Measurements from ENCODE around the gene RPS10. TPM values are rescaled to one million over a fixed set of nuclear protein-coding genes. Genes with fewer than 3 reads are reported as not detected.
"Not testable (repeated sequence)": the region's sequence is repeated elsewhere in the genome, so short reads cannot be mapped to it uniquely, and the experiment has no call there.

Gene RPS10
- polyA plus RNA-seq, 1 donor (not counting 4 experiments of a cell fraction or from before 2014, with no cell fraction given): 2,818 TPM

DNA sequence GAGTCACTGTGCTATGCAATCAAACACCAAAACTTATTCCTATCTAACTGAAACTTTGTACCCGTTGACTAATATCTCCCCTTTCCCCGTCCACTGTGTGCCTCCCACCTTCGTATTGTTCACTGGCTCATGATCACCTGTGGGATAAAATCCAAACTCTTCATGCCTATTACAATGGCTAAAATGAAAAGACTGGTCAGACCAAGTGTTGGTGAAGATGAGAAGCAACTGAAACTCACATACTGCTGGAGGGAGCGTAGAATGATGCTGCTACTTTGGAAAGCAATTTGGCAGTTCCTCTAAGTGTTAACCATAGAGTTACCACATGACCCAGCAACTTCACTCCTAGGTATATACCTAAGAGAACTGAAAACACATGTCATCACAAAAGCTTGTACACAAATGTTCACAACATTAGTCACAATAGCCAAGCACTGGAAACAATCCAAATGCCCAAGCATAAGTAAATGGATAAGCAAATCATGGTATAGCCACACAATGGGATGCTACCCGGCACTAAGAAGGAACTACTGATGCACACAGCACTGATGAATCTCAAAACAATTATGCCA lies 13.1 kb downstream of the RPS10 start:
- H3K9me1 ChIP-seq (ENCODE audit: control insufficient read depth, extremely low read depth, insufficient read depth, low read length): no peaks in the 10 kb centered on the region
- H3K36me3 ChIP-seq (ENCODE audit: control insufficient read depth in 2 of 2, extremely low read depth in 1 of 2, insufficient read depth in 2 of 2, low read length in 2 of 2): peaks cover 12 to 24% of the 10 kb centered on the region in 2 experiments
- peaks cover 14% of the 10 kb centered on the region for H4K20me1 ChIP-seq (ENCODE audit: control insufficient read depth, extremely low read depth, insufficient read depth, low read length)
- dilution Hi-C loops (cut with MboI; ENCODE audit: extremely low pct_ligation_motif_present, low sequenced_read_pairs): no loop called here
- no peaks in the 10 kb centered on the region for H3K27me3 ChIP-seq (ENCODE audit: control insufficient read depth, extremely low read depth, insufficient read depth, low read length)
- H3K4me2 ChIP-seq (ENCODE audit: control insufficient read depth, extremely low read depth, insufficient read depth, low read depth, low read length): no peak overlapping the region
- TF ChIP-seq CTCF (optimal IDR thresholded peaks at IDR 0.05 in 1 of 3, IDR thresholded peaks at IDR 0.05 in 1 of 3, conservative IDR thresholded peaks at IDR 0.05 in 1 of 3; ENCODE audit: extremely low read depth in 1 of 3, insufficient read depth in 2 of 3, low read length in 3 of 3): no peak
- TF ChIP-seq EZH2 (IDR thresholded peaks at IDR 0.05; ENCODE audit: low read length): no peak
- no peak for DNase-seq (ENCODE audit: low read depth, low spot score)
- H3K9ac ChIP-seq (ENCODE audit: control insufficient read depth, extremely low read depth, insufficient read depth, low read length): no peak overlapping the region
- H3K9me3 ChIP-seq (ENCODE audit: control insufficient read depth, low read depth, low read length): no peaks in the 10 kb centered on the region
- H3K27ac ChIP-seq (ENCODE audit: control insufficient read depth, insufficient read depth, low read length): no peak overlapping the region
- H2AFZ ChIP-seq (ENCODE audit: control insufficient read depth, low read length): no peak overlapping the region
- H3K4me1 ChIP-seq (ENCODE audit: control insufficient read depth, extremely low read depth, insufficient read depth, low read length): peaks cover 9% of the 10 kb centered on the region
- H3K79me2 ChIP-seq (ENCODE audit: control insufficient read depth, insufficient read depth, low read length): no peaks in the 10 kb centered on the region
- no peak for FAIRE-seq
- no peak overlapping the region for H3K4me3 ChIP-seq (ENCODE audit: control insufficient read depth in 2 of 3, extremely low read depth in 1 of 3, insufficient read depth in 2 of 3, low read depth in 1 of 3, low read length in 3 of 3)

DNA sequence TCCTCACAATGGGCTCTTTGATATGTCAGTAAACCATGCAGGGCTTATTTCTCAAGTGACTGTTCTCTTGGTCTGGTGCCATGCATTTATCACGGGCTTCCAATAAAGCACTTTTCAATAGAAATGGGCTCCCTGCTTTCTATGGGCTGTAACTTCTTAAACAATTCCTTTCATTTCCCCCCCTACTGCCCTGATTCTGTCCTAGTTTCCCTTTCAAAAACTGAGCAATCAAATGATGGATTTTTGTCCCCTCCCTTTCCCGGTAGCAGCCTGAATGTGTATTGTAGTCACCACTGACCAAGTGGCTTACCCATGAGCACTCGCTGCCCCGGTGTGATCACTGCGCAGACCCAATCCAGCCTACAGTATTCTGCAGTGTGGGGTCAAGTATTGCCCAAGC lies 13.9 kb downstream of the RPS10 start:
- no peak for TF ChIP-seq CTCF (optimal IDR thresholded peaks at IDR 0.05 in 1 of 3, IDR thresholded peaks at IDR 0.05 in 1 of 3, conservative IDR thresholded peaks at IDR 0.05 in 1 of 3; ENCODE audit: extremely low read depth in 1 of 3, insufficient read depth in 2 of 3, low read length in 3 of 3)
- H3K9me3 ChIP-seq (ENCODE audit: control insufficient read depth, low read depth, low read length): no peaks in the 10 kb centered on the region
- H4K20me1 ChIP-seq (ENCODE audit: control insufficient read depth, extremely low read depth, insufficient read depth, low read length): peaks cover 14% of the 10 kb centered on the region
- FAIRE-seq (no peak), DNase-seq (ENCODE audit: low read depth, low spot score) (no peak)
- no peak overlapping the region for H3K4me3 ChIP-seq (ENCODE audit: control insufficient read depth in 2 of 3, extremely low read depth in 1 of 3, insufficient read depth in 2 of 3, low read depth in 1 of 3, low read length in 3 of 3)
- H3K27me3 ChIP-seq (ENCODE audit: control insufficient read depth, extremely low read depth, insufficient read depth, low read length): no peaks in the 10 kb centered on the region
- H3K36me3 ChIP-seq (ENCODE audit: control insufficient read depth in 2 of 2, extremely low read depth in 1 of 2, insufficient read depth in 2 of 2, low read length in 2 of 2): peaks cover 7 to 16% of the 10 kb centered on the region in 2 experiments
- H3K9me1 ChIP-seq (ENCODE audit: control insufficient read depth, extremely low read depth, insufficient read depth, low read length): no peaks in the 10 kb centered on the region
- dilution Hi-C loops (cut with MboI; ENCODE audit: extremely low pct_ligation_motif_present, low sequenced_read_pairs): no loop called here
- H3K79me2 ChIP-seq (ENCODE audit: control insufficient read depth, insufficient read depth, low read length): no peaks in the 10 kb centered on the region
- H3K4me1 ChIP-seq (ENCODE audit: control insufficient read depth, extremely low read depth, insufficient read depth, low read length): peaks cover 9% of the 10 kb centered on the region
- H3K4me2 ChIP-seq (ENCODE audit: control insufficient read depth, extremely low read depth, insufficient read depth, low read depth, low read length): no peak overlapping the region
- no peak overlapping the region for H3K9ac ChIP-seq (ENCODE audit: control insufficient read depth, extremely low read depth, insufficient read depth, low read length)
- no peak overlapping the region for H2AFZ ChIP-seq (ENCODE audit: control insufficient read depth, low read length)
- H3K27ac ChIP-seq (ENCODE audit: control insufficient read depth, insufficient read depth, low read length): no peak overlapping the region

- H3K9me3 ChIP-seq (ENCODE audit: control insufficient read depth, low read depth, low read length); H3K36me3 ChIP-seq (ENCODE audit: control insufficient read depth in 2 of 2, extremely low read depth in 1 of 2, insufficient read depth in 2 of 2, low read length in 2 of 2); H3K27me3 ChIP-seq (ENCODE audit: control insufficient read depth, extremely low read depth, insufficient read depth, low read length); H2AFZ ChIP-seq (ENCODE audit: control insufficient read depth, low read length); H3K4me1 ChIP-seq (ENCODE audit: control insufficient read depth, extremely low read depth, insufficient read depth, low read length); H3K79me2 ChIP-seq (ENCODE audit: control insufficient read depth, insufficient read depth, low read length); dilution Hi-C loops (cut with MboI; ENCODE audit: extremely low pct_ligation_motif_present, low sequenced_read_pairs); H3K9ac ChIP-seq (ENCODE audit: control insufficient read depth, extremely low read depth, insufficient read depth, low read length); DNase-seq (ENCODE audit: low read depth, low spot score); H3K27ac ChIP-seq (ENCODE audit: control insufficient read depth, insufficient read depth, low read length); H4K20me1 ChIP-seq (ENCODE audit: control insufficient read depth, extremely low read depth, insufficient read depth, low read length); H3K4me2 ChIP-seq (ENCODE audit: control insufficient read depth, extremely low read depth, insufficient read depth, low read depth, low read length); FAIRE-seq; H3K4me3 ChIP-seq (ENCODE audit: control insufficient read depth in 2 of 3, extremely low read depth in 1 of 3, insufficient read depth in 2 of 3, low read depth in 1 of 3, low read length in 3 of 3); H3K9me1 ChIP-seq (ENCODE audit: control insufficient read depth, extremely low read depth, insufficient read depth, low read length): not testable (repeated sequence)
These were observed 18.0 kb downstream of the RPS10 start for GRCh38 chr6:34407915-34408314.

Data from keratinocyte (primary cell).